M059J (cell line): ENCODE measurements around the gene ROMO1. TPM values are rescaled to one million over a fixed set of nuclear protein-coding genes. Genes with fewer than 3 reads are reported as not detected.
"Not testable (repeated sequence)": the region's sequence is repeated elsewhere in the genome, so short reads cannot be mapped to it uniquely, and the experiment has no call there.

ENCODE experiments used
- DNase-seq: peaks from one replicate; pipeline ENCODE4 v3.0.0-alpha.2; 2012; ENCODE audit warnings: low read depth
- total RNA-seq: library from RNA; depleted of rRNA; stranded (reverse); fragments of >200 nt; shearing (Covaris generic); gene quantifications from 2 replicates; pipeline ENCODE4 v1.2.3, GENCODE V29; 2014

The ROMO1 gene
- total RNA-seq, 1 experiment from 2014 or later: 778 TPM

GRCh38 chr20:35710039-35710438 is 10.8 kb downstream of the ROMO1 start:
- DNase-seq: no peak

GRCh38 chr20:35710884-35711587 is 11.8 kb downstream of the ROMO1 start:
- no peak for DNase-seq

- no peak for DNase-seq
Observed at GRCh38 chr20:35711588-35712209, 12.5 kb downstream of the ROMO1 start.

GRCh38 chr20:35713120-35713519 is 13.9 kb downstream of the ROMO1 start:
- not testable (repeated sequence) for DNase-seq

- no peak for DNase-seq
Observed at GRCh38 chr20:35714127-35714526, 14.9 kb downstream of the ROMO1 start.

- no peak for DNase-seq
Observed at GRCh38 chr20:35715652-35716051, 16.4 kb downstream of the ROMO1 start.

GRCh38 chr20:35716330-35716729 is 17.1 kb downstream of the ROMO1 start:
- no peak for DNase-seq

- DNase-seq: peak; percentile 70
Observed at GRCh38 chr20:35718321-35718720, 19.1 kb downstream of the ROMO1 start.

GRCh38 chr20:35718972-35719635 is 19.9 kb downstream of the ROMO1 start:
- DNase-seq: no peak

GRCh38 chr20:35719717-35720116 is 20.5 kb downstream of the ROMO1 start:
- no peak for DNase-seq

GRCh38 chr20:35720165-35721123 is 21.2 kb downstream of the ROMO1 start:
- DNase-seq: no peak

- no peak for DNase-seq
Observed at GRCh38 chr20:35721219-35721618, 22.0 kb downstream of the ROMO1 start.

GRCh38 chr20:35721621-35722020 is 22.4 kb downstream of the ROMO1 start:
- DNase-seq: no peak

- DNase-seq: not testable (repeated sequence)
Observed at GRCh38 chr20:35723275-35723639, 24.1 kb downstream of the ROMO1 start.

GRCh38 chr20:35723652-35724320 is 24.6 kb downstream of the ROMO1 start:
- DNase-seq: not testable (repeated sequence)

GRCh38 chr20:35724321-35725230 is 25.4 kb downstream of the ROMO1 start:
- DNase-seq: no peak

GRCh38 chr20:35726842-35727711 is 27.9 kb downstream of the ROMO1 start:
- DNase-seq: no peak

GRCh38 chr20:35729283-35729807 is 30.1 kb downstream of the ROMO1 start:
- DNase-seq: no peak
